SH-SY5Y (cell line): Measurements from ENCODE around the gene TRAK2.

ENCODE experiments used
- GATA2 ChIP-seq: IDR thresholded peaks from 2 replicates; pipeline ENCODE4 v1.6.1; 2011; ENCODE audit warnings: mild to moderate bottlenecking, low read depth, low read length
- GATA3 ChIP-seq: IDR thresholded peaks from 2 replicates; pipeline ENCODE4 v1.6.1; 2011; ENCODE audit warnings: low read depth, mild to moderate bottlenecking, low read length, moderate library complexity

Gene TRAK2

GRCh38 chr2:201458381-201458780 is 7.1 kb upstream of the TRAK2 start:
- TF ChIP-seq GATA3 (no peak), GATA2 (no peak)

- TF ChIP-seq GATA2 (no peak), GATA3 (no peak)
These were observed 1.8 kb upstream of the TRAK2 start for GRCh38 chr2:201452922-201453643.

DNA sequence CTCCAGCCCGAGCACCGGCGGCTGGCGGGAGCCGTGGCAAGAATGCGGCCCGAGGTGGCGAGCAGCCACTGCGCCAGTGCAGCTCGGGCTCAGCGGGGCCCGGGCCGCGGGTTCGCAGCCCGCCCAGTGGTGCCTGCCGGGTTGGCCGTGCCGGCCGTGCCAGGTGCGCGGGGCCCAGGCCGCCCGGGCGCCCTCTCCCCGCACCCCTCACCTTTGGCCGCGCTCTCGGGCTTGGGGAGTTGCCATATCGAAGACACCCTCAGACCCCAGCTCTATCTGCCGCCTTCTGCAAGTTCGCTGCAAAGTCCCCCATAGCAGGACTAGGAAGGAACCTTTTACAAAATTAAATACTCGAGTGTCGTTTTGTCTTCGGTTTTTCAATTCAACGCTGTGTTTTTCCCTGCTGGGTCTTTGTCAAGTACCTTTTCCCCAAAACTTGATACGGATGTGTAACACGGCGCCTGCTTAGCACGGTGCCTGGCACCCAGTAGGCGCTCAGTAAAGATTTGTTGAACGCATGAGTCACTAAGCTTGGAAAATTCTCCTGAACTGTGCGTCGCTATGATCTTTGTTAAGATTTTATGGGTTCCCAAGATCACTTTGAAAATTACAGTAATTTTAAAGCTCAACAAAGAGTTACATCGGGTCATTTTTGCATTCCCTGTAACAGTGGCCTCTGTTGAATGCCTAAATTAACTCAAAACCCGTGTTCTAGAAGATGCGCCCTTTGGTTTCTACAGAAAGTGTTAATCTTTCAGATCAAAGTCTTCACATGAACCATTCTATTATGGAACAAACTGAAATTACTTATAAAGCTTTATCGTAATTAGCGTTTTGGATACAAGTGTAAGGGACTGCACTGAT is 1.0 kb upstream of the TRAK2 start:
- TF ChIP-seq GATA2 (no peak), GATA3 (no peak)

DNA sequence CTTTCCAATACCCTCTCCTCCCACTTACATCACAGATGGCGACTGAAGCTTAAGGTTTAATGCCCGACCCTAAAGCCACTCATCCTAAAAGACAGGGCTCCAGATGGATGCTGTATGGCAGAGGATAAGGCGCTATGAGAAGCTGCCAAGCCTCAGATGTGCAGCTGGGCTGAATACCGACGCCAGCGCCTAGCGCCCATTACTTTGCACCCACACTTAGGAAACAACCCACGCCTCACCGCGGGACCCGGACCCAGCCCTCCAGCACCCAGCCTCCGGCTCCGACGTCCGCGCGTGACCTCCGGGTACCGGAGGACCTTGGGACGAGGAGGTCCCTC is 335 bp downstream of the TRAK2 start:
- TF ChIP-seq GATA3 = no peak
- TF ChIP-seq GATA2 = no peak

DNA sequence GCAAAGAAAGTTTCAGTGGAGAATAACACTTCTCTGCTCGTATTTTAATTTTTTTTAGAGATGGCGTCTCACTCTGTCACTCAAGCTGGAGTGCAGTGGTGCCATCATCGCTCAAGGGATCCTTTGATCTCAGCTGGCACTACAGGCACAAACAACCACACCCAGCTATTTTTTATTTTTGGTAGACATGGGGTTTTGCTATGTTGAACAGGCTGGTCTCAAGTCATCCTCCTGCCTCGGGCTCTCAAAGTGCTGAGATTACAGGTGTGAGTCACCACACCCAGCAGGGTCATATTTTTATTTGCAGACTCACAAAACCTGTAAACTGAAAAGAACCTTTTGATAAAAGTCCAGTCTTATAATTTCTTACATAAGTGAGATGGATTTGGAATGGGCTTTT is 2.6 kb downstream of the TRAK2 start:
- no peak for TF ChIP-seq GATA3
- no peak for TF ChIP-seq GATA2

- TF ChIP-seq GATA2 (no peak), GATA3 (no peak)
These were observed 3.2 kb downstream of the TRAK2 start for GRCh38 chr2:201448061-201448460.

GRCh38 chr2:201447086-201447485 is 4.2 kb downstream of the TRAK2 start:
- TF ChIP-seq GATA2 (no peak), GATA3 (no peak)

DNA sequence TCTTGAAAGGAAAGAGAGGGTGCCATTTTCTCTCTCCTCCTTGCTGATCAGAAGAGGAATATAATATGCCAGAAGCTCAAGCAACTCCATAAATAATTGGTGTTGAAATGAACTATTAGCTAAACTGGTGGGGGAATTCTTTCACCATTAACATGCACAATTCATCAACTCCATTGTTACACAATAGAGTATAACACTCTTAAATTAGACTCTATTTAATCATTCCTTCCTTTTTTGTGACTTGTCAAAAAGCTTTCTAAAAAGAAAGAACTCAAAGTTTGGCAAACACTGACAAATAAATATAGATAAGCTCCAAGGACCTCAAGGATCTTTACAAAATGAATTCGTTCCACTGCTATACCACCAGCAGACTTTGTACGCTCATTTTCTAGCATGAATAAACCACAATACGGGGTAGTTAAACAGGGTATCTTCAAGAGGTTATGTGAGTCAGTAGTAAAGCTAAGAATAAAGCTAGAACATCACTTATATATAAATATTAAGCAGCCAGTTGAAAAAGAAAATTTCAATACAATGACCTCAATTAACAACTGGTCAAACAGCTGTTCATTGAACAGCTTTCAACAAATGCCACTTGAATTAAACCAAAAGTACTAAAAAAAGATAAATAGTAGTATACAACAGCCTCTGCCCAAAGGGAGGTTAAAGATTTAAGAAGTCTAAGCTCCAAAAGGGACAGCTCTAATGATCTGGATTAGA is 6.4 kb downstream of the TRAK2 start:
- no peak for TF ChIP-seq GATA3

DNA sequence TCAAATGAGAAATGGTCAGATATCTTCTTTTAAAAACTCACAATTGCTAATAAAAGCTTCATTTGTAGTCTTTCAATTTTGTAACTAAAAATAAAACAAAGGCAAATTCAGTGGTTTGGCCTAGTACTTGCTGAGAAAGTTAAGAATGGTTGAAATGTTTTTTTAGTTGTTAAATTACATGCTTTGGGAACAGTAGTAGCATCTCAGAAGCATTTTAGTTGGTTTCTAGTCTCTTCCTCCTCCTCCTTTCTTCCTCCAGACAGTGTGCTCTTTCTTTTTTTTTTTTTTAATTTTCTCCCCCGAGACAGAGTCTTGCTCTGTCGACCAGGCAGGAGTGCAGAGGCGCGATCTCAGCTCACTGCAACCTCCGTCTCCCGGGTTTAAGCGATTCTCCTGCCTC is 9.8 kb downstream of the TRAK2 start:
- no peak for TF ChIP-seq GATA2
- no peak for TF ChIP-seq GATA3

DNA sequence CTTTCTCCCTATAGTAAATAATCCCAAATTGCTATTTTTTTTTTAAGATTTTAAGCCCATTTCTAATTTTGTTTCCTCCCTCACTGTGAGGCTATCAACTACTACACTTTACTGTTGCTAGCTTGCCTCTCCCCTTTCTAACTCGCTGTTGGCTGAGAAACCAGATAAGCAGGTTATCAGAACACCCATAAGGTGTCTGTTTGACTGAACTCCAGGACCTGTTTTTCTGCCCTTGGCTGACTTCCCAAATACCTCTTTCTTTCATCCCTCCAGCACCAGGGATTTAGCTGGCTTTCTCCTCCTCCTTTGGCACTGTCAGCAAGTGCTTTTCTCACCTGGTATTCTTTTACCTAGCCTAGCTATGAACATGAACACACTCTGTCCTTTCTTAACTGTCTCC is 11.1 kb downstream of the TRAK2 start:
- TF ChIP-seq GATA2 = peak; percentile 56
- no peak for TF ChIP-seq GATA3

GRCh38 chr2:201436141-201436540 is 15.1 kb downstream of the TRAK2 start:
- TF ChIP-seq GATA2 (no peak), GATA3 (no peak)

DNA sequence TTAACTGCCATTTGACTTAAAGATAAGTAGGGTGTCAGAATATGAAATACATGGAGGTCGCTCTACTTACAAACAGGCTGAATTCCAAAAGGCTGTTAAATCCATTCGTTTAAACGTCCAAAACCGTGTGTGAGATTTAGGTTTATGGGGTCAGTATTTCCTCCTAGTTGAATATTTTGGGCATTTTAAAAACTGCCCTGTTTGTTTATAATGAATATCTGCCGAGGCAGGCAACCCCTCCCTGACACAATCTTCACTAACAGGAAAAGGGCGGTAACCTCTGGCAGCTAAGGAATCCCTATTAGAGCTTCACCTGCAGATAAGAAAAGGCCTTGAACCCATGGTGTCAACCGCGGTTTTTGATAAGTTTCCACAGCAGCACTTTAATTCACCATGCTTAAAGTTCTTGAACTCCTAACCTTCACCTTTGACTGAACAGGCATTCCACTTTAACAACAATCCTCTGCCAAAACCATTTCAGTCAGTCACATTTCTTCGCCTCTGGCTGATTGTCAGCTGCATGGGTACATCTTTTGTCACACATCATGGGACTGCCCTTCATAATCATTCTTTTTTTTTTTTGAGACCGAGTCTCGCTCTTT is 17.8 kb downstream of the TRAK2 start:
- TF ChIP-seq GATA2 (no peak), GATA3 (no peak)

GRCh38 chr2:201432621-201433393 is 18.5 kb downstream of the TRAK2 start:
- TF ChIP-seq GATA2 (peak; percentile 50), GATA3 (peak; percentile 52; the same call in 1 of the 2 replicates)
